Activated CD4-positive, alpha-beta T cell treated with anti-CD3 and anti-CD28 coated beads for 4 hours (primary cell): ENCODE results near the gene RBM47.
"Not testable (repeated sequence)": the region's sequence is repeated elsewhere in the genome, so short reads cannot be mapped to it uniquely, and the experiment has no call there.

Experiments
- DNase-seq, 2 donors: peaks; one replicate each; pipeline ENCODE4 v3.0.0-alpha.2; 2020

Gene RBM47

DNA sequence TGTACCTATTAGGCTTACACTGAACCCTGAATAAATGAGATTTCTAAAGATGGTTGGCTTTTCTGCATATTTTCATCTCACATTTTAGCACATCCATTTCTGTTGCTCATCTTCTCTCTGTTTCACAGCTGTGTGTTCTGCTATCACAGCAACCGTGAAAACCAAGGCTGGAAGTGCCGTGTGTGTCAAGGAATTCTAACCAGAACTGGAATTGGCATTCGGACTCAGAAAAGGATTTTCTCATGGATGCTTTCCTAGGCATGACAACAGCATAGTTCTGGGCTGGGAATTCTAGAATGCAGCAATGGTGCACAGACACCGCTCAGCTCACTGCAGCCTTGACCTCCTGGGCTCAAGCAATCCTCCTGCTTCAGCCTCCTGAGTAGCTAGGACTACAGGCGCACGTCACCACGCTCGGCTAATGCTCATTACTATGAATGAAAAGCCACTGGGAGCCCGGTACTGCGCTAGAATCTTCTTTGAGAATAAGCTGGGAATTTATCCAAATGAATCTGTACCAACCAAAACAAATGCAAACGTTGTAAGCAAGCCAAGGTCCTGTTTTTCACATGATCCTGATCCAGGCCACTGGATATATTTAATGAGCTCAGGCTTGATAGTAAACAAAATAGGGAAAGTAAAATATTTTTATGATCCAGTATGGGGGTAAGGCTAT, 105.2 kb downstream of the RBM47 start:
- no peak for DNase-seq

DNA sequence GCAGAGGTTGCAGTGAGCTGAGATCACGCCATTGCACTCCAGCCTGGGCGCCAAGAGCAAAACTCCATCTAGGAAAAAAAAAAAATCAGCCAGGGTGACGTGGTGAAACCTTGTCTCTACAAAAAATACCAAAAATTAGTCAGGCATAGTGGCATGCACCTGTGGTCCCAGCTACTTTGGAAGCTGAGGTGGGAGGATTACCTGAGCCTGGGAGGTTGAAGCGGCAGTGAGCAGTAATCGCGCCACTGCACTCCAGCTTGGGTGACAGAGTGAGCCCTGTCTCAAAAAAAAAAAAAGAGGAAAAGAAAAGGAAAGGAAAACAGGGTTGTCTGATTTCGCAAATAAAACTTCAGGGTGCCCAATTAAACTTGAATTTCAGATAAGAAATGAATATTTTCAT, 106.1 kb downstream of the RBM47 start:
- DNase-seq: no peak

DNA sequence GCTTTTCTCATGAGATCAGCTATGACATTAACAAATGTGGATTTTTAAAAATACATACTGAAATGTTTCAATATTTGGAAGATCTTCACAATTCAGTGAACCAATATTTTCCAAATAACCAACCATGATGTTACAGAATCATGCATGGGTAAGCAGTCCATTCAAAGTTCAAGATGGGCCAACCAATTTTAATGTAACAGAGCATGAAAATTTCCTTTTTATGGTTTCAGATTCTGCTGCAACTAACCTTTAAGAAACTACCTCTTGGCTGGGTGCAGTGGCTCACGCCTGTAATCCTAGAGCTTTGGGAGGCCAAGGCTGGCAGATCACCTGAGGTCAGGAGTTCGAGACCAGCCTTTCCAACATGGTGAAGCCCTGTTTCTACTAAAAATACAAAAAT, 107.7 kb downstream of the RBM47 start:
- DNase-seq: no peak

DNA sequence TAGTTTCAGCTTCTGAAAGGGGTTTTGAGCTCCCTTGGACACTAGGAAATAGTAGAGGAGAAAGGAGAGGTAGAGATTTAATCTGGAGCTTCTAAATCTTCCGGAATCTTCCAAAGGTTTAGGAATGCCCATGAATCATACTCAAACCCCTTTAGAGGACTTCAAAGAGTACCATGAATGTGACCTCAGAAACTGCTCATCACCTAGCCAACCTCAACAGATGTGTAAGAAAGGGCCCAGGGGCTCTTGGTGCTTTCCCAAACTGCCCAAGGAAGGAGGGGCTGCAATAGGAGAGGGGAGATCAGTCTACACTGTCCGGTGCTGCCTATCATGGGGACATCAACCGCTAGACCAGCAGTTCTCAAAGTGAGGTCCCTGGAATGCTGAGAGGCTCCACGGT, 109.1 kb downstream of the RBM47 start:
- no peak for DNase-seq

GRCh38 chr4:40517081-40517480, 112.6 kb downstream of the RBM47 start:
- not testable (repeated sequence) for DNase-seq

- DNase-seq: no peak
These were observed 113.0 kb downstream of the RBM47 start for GRCh38 chr4:40516651-40517050.

GRCh38 chr4:40515398-40516293, 114.0 kb downstream of the RBM47 start:
- DNase-seq: no peak

- no peak for DNase-seq
These were observed 114.6 kb downstream of the RBM47 start for GRCh38 chr4:40515037-40515397.

DNA sequence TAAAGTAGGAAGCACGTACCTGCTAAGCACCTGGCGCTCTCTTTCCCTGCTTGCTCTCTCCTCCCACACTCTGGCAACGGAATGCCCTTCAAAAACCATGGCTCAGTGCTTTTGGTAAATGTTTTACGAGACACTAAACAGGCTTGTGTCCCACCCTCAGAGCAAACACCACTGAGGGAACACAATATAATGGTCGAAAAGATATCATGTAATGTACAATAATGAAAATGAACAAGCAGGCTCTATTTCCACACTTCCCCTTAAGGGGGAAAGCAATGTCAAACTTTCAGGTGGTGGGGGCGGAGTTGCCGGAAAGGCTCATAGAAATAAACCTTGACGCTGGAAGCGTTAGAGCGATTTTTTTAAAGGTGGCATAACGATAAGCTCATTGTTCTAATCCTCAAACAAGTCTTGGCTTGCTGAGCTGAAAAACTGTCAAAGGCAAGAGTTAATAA, 115.1 kb downstream of the RBM47 start:
- DNase-seq: no peak

DNA sequence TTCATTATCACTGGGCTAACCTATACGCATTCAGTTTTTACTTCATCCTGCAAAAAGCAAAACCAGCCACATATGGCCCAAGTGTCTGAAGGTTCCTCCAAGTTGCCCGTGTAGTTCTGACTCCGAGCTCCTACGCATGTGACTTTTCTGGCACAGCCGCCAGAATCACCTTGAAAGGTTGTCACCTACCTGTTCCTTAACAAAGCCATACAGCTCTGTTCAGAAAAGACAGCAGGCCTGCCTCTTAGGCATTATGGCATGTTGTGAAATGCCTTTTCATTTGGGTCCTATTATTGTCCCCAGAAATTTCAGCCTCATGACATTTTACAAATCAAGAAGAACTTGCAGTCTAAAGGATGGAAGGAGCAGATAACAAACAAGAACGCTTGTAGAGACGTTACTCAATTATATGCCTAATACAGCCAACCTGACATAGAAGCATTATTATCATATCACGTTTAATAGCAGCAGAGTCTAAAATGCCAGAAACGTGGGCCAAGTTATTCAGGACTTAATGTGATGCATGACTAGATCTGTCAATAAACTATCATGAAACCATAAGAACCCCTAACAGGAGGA, 118.5 kb downstream of the RBM47 start:
- no peak for DNase-seq

DNA sequence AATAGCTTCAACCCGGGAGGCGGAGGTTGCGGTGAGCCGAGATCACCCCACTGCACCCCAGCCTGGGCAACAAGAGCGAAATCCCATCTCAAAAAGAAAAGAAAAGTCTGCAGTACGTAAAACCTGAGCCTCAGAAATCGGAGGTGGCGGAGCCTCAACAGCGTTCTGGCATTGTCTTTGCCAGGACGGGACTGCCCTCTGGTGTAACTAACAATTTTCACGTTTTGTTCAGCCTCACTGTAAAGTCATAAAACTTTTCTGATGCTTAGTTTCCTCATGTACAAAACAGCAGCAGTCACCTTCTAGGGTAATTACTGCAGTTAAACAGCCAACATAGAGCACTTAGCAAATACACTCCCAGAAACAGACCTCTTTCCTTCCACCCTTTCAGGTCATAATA, 121.7 kb downstream of the RBM47 start:
- no peak for DNase-seq

DNA sequence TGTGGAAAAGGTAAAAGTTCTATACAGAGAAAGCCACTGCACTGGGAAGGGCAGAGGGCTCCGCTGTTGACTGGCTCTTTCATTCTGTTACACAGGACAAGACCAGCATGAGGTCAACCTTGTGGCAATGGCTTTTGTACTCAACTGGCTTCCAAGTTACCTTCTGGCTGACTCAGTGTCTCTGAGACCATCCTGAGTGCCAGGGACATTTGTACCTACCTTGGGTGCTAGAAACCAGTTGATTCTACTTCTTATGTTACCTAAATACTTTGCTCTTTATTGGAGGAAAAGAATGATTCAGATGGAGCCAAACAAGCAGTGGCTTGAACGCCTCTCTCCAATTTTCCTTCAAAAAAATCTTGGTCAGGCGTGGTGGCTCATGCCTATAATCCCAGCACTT, 123.2 kb downstream of the RBM47 start:
- DNase-seq: no peak

DNA sequence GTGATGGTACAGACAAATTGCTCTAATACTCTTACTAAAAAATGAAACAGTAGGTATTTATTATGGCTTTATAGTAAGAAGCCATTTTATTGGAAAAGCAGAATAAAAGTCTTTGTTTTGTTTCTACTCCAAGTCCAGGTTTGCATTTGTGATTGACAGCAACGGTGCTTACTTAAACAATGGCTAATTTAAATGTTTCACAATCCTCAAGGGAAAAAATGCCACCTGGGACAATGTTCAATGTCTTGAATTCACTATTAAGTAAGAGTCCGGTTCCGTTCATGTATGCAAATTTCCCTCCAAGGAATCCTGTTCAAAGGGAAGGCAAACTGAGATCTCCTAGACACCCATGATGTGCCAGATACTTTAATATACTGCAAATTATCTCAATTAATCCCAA, 123.6 kb downstream of the RBM47 start:
- no peak for DNase-seq

GRCh38 chr4:40502934-40503333, 126.7 kb downstream of the RBM47 start:
- no peak for DNase-seq

- DNase-seq: no peak
These were observed 127.4 kb downstream of the RBM47 start for GRCh38 chr4:40502220-40502619.

DNA sequence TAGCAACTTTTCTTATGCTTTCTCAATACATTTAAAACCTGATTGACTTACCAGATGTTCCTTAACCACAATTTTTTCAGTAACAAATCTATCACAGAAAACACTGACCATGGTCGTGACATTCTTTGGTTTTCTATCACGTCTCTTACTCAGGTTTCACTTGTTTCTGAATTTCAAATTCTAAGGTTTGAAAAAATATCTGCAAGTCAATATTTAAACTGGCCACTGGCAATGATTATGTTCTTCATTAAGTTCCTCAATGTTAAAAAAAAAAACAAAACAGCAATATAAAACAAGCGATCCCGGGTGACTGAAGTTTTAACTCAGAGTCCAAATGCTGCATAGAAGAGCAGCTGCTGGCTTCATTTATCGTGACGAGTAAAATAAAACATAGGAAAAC, 128.9 kb downstream of the RBM47 start:
- DNase-seq: no peak

DNA sequence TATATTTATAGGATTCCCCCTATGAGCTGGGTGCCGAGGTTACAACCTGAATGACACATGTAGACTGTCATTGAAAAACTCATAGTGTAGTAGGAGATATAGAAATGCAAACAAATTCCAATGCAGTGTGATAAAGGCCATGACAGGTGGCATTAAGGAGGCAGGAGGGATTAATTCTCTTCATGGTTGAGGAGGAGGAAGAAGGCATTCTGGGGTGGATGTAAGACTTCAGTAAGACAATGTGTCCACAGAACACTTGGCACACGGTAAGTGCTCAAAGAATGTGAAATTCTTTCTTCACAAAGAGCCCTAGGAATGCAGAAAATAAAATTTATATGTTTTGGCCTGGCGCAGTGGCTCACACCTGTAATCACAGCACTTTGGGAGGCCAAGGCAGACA, 136.5 kb downstream of the RBM47 start:
- no peak for DNase-seq

DNA sequence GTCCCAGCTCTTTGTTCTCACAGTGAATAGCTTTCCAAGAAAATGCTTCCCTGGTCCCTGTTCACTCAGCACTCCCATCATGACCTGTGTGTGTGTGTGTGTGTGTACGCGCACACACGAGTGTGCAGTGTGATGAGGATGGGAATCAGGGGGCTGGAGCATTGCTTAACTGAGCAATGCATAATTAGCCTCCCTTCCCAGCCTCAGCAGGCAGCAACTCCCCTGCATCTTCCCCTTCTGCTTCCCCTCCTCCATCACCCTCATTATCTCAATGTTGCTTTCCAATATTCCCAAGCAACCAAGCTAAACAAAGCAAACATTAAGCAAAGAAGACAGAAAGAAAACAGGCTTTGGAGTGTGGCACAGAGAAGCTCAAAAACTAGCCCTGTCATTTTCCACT, 137.0 kb downstream of the RBM47 start:
- no peak for DNase-seq

DNA sequence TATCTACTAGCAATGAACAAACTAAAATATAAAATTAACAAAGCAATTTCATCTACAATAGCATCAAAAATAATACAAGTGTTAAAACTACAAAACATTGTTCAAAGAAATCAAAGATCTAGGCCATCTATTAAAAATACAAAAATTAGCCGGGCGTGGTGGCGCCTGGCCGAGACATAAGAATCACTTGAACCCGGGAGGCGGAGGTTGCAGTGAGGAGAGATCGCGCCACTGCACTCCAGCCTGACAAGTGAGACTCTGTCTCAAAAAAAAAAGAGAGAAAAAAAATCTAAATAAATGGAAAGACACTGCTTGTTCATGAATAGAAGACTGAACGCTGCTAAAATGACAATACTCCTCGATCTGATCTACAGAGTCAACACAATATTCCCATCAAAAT, 139.2 kb downstream of the RBM47 start:
- DNase-seq: no peak

- no peak for DNase-seq
These were observed 139.7 kb downstream of the RBM47 start for GRCh38 chr4:40489961-40490360.

GRCh38 chr4:40486534-40486933, 143.1 kb downstream of the RBM47 start:
- DNase-seq: no peak

- no peak for DNase-seq
These were observed 145.1 kb downstream of the RBM47 start for GRCh38 chr4:40484346-40485090.

DNA sequence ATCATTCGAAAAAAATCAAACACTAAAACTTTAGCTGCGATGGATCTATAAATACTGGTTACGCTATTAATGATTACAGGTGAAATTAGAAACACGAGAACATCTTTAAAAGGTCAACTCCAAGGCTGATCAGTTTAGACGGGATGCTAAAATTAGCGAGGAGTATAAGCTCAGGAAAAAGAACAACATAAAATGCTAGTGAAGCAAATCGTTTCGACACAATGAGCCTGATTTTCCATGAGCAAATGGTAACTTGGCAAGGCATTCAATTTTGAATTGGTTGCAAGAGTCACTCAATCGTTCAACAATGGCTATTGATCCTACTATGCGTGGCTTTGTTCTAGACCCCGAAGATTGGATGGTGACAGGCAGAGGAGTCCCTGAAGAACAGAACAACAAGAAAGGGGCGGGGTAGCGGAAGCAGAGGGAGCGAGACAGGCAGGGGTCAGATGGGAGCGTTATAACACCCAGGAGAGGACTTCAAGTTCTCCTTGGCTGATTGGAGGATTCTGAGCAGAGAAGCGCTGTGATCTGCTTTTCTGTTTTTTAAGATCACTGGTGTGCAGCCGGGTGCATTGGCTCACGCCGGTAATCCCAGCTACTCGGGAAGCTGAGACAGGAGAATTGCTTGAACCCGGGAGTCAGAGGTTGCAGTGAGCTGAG, 146.5 kb downstream of the RBM47 start:
- DNase-seq: no peak
